ENCODE results near the gene ACBD4.

Gene ACBD4

DNA sequence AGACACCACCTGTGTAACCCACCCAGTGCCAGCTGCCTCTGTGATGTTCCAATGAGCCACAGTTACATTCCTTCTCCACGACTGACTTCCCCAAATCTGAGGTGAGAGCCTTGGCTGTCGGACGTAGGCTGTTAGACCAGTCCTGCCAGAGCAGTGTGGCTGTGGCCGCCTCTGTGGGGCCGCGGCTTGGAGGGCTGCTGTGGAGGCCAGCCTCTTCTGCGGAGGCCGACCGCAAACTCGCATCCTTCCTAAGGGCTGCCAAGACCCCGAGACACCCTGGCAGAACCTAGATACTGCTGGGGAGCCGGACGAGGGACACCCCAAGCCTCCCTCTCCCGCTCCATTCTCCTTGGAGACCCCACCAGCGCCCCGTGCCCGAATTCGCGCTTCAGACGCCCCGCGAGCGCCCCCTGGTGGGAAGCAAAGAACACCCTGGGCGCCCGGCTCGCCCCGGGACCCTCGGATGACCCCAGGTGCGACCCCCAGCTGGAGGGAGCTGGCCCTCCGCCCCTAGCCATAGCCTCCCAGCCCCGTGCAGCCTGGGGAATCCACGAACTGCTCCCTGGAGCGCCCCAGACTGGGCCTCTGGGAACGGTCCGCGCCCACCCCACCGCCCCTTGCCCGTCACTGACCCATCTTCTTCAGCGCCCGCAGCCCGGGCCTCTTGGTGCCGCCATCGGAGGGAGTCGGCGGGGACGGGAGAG lies 3.7 kb upstream of the ACBD4 start:
- Histone ChIP-seq H3K36me3 (ENCODE audit: insufficient read depth, low read length) (no peaks in the 10 kb centered on the region), H3K9ac (ENCODE audit: low read length) (peak overlapping the region; percentile 62), H3K27me3 (ENCODE audit: control insufficient read depth in 1 of 2, insufficient read depth in 2 of 2, low read length in 2 of 2) (no peaks in the 10 kb centered on the region), H3K27ac (ENCODE audit: low read depth, low read length) (peak overlapping the region; percentile 81), H3K9me3 (ENCODE audit: low read length) (no peaks in the 10 kb centered on the region), H3K4me3 (ENCODE audit: low read depth in 1 of 2, low read length in 2 of 2) (peak overlapping the region; percentile 64 to 95), H3K4me1 (ENCODE audit: insufficient read depth, low read length) (peaks cover 56% of the 10 kb centered on the region)

DNA sequence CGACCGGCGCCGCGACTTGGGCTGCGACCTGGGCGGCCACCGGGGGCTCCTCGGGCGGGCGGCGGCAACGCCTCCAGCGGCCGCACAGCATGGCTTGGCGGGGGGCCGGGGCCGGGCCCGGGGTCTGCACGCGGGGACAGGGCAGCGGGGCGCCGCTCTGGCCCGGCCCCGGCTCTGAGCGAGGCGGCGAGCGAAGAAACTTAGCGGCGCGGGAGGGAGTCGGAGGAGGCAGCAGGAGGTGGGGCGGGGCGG lies 3.2 kb upstream of the ACBD4 start, which contains the start of gene PLCD3:
PLCD3 (minus strand) TSS at position 196 of the 252 bp plus-strand sequence; CDS start at position 91, 105 bp downstream.
- H3K27ac ChIP-seq (ENCODE audit: low read depth, low read length), result peak within 1 kb of the TSS; percentile 99
- no peaks in the 10 kb centered on the region for H3K9me3 ChIP-seq (ENCODE audit: low read length)
- H3K36me3 ChIP-seq (ENCODE audit: insufficient read depth, low read length), result peaks cover under 1% of the 10 kb centered on the region
- peak within 1 kb of the TSS; percentile 93 for H3K9ac ChIP-seq (ENCODE audit: low read length)
- peaks cover 56% of the 10 kb centered on the region for H3K4me1 ChIP-seq (ENCODE audit: insufficient read depth, low read length)
- no peaks in the 10 kb centered on the region for H3K27me3 ChIP-seq (ENCODE audit: control insufficient read depth in 1 of 2, insufficient read depth in 2 of 2, low read length in 2 of 2)
- peak within 1 kb of the TSS; percentile 88 to 95 for H3K4me3 ChIP-seq (ENCODE audit: low read depth in 1 of 2, low read length in 2 of 2)

DNA sequence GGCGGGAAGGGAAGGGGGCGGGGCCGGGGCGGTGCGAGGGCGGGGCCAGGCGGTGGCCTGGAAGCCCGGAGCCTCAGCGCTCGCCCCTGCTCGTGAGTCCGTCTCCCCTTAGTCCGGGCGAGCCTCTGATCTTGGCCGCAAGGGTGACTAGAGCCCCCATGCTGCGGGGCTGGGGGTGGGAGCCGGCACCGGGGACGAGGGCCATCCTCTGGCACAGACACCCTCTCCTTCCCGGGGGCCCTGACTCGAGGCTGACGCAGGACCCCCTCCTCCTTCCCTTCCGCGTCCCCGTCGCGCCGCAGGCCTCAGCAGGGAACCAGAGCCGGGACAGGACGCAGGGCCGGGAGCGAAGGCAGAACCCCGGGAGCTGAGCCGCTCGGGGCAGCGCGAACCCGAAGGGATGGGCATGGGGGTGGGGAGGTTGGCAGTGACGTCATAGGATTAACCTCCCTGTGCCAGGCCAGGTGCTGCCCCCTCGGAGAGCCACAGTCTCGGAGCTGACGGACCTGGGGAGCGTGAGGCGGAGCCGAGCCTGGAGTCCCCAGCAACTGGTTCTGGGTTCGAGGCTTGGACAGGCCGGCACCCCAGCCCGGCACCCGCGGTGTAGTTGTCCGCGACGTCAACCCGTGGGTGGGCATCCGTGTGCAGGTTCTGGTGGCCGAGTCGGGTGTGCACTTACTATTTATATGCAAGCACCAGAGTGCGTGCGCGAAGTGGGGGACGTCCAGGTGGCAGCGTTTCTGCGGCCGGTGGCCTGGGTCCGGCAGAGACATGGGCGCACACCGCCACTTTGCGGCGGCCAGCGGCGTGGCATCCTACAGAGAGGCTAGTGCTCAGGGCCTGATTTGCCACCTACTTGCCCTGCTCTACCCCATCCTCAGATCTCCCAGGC lies 2.7 kb upstream of the ACBD4 start:
- H3K4me1 ChIP-seq (ENCODE audit: insufficient read depth, low read length), result peaks cover 53% of the 10 kb centered on the region
- peaks cover 6% of the 10 kb centered on the region for H3K36me3 ChIP-seq (ENCODE audit: insufficient read depth, low read length)
- H3K4me3 ChIP-seq (ENCODE audit: low read depth in 1 of 2, low read length in 2 of 2), result peak overlapping the region; percentile 88 to 94
- no peaks in the 10 kb centered on the region for H3K9me3 ChIP-seq (ENCODE audit: low read length)
- H3K27me3 ChIP-seq (ENCODE audit: control insufficient read depth in 1 of 2, insufficient read depth in 2 of 2, low read length in 2 of 2), result no peaks in the 10 kb centered on the region
- peak overlapping the region; percentile 99 for H3K27ac ChIP-seq (ENCODE audit: low read depth, low read length)
- H3K9ac ChIP-seq (ENCODE audit: low read length), result peak overlapping the region; percentile 93

DNA sequence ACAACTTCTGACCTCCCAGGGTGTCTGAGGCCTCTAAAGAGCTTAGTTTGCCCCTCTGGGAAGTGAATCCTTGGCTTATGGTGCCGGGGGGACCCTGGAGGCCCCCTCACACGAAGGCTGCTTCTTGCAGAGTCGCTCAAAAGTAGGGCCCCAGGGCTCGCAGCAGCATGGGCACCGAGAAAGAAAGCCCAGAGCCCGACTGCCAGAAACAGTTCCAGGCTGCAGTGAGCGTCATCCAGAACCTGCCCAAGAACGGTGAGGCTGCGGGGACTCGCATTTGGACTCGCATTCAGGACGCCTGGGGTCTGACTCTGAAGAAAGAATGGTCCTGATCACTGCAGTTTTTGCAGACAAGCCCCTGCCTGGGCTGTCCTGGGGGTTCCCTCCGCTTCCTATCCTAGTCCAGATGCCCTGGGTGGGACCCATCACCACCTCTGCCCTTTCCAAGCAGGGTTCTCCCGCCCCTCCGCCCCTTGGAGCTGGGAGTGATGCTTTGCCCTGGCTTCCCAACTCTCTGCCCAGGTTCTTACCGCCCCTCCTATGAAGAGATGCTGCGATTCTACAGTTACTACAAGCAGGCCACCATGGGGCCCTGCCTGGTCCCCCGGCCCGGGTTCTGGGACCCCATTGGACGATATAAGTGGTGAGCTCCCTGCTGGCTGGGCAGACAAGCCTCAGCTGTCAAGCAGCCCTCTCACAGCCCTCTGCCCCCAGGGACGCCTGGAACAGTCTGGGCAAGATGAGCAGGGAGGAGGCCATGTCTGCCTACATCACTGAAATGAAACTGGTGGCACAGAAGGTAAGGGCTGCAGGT lies 698 bp downstream of the ACBD4 start:
- Histone ChIP-seq H3K27me3 (ENCODE audit: control insufficient read depth in 1 of 2, insufficient read depth in 2 of 2, low read length in 2 of 2) (no peaks in the 10 kb centered on the region), H3K4me1 (ENCODE audit: insufficient read depth, low read length) (peaks cover 20% of the 10 kb centered on the region), H3K27ac (ENCODE audit: low read depth, low read length) (peak overlapping the region; percentile 92), H3K9me3 (ENCODE audit: low read length) (no peaks in the 10 kb centered on the region), H3K4me3 (ENCODE audit: low read depth in 1 of 2, low read length in 2 of 2) (peak overlapping the region; percentile 74 to 94), H3K9ac (ENCODE audit: low read length) (peak overlapping the region; percentile 74), H3K36me3 (ENCODE audit: insufficient read depth, low read length) (peaks cover 19% of the 10 kb centered on the region)

- Histone ChIP-seq H3K27ac (ENCODE audit: low read depth, low read length) (peak overlapping the region; percentile 12), H3K9ac (ENCODE audit: low read length) (no peak overlapping the region), H3K4me3 (ENCODE audit: low read depth in 1 of 2, low read length in 2 of 2) (no peak overlapping the region)
Measured at GRCh38 chr17:45136846-45137560, 1.5 kb downstream of the ACBD4 start.

GRCh38 chr17:45137561-45138305 lies 2.2 kb downstream of the ACBD4 start:
- no peak overlapping the region for H3K4me3 ChIP-seq (ENCODE audit: low read depth in 1 of 2, low read length in 2 of 2)
- H3K27ac ChIP-seq (ENCODE audit: low read depth, low read length), result no peak overlapping the region
- peaks cover 19% of the 10 kb centered on the region for H3K36me3 ChIP-seq (ENCODE audit: insufficient read depth, low read length)
- H3K27me3 ChIP-seq (ENCODE audit: control insufficient read depth in 1 of 2, insufficient read depth in 2 of 2, low read length in 2 of 2), result no peaks in the 10 kb centered on the region
- H3K4me1 ChIP-seq (ENCODE audit: insufficient read depth, low read length), result peaks cover 16% of the 10 kb centered on the region
- H3K9ac ChIP-seq (ENCODE audit: low read length), result no peak overlapping the region
- H3K9me3 ChIP-seq (ENCODE audit: low read length), result no peaks in the 10 kb centered on the region

More at GRCh38 chr17:45136846-45137560, 1.5 kb downstream of the ACBD4 start:
- H3K27me3 ChIP-seq (ENCODE audit: control insufficient read depth in 1 of 2, insufficient read depth in 2 of 2, low read length in 2 of 2), result no peaks in the 10 kb centered on the region
- H3K9me3 ChIP-seq (ENCODE audit: low read length), result no peaks in the 10 kb centered on the region
- H3K36me3 ChIP-seq (ENCODE audit: insufficient read depth, low read length), result peaks cover 19% of the 10 kb centered on the region
- H3K4me1 ChIP-seq (ENCODE audit: insufficient read depth, low read length), result peaks cover 16% of the 10 kb centered on the region

DNA sequence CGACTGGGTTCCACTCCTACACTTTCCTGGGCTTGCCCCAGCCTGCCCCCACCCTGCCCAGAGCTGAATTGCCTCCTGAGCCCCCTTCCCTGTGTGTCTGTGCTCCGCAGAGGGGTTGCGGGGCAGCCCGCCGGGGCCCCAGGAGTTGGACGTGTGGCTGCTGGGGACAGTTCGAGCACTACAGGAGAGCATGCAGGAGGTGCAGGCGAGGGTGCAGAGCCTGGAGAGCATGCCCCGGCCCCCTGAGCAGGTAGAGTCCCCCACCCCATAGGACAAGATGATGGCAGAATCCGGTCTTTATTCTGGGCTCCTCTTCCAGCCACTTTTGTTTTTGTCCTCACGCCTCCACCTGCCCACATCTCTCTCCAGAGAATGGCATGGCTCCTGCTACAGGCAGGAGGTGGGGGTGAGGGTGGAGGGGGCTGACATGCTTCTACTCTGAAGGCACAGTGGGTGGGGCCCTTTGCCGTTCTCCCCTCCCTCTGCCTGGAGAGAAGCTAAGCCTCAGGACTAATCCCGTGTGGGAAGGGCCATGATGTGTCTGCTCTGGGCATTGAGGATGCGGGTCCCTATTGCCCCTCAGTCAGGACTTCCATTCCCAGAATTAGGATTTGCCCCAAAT lies 3.5 kb downstream of the ACBD4 start:
- Histone ChIP-seq H3K4me3 (ENCODE audit: low read depth in 1 of 2, low read length in 2 of 2) (no peak overlapping the region), H3K27ac (ENCODE audit: low read depth, low read length) (no peak overlapping the region), H3K9me3 (ENCODE audit: low read length) (no peaks in the 10 kb centered on the region), H3K27me3 (ENCODE audit: control insufficient read depth in 1 of 2, insufficient read depth in 2 of 2, low read length in 2 of 2) (no peaks in the 10 kb centered on the region), H3K9ac (ENCODE audit: low read length) (no peak overlapping the region), H3K4me1 (ENCODE audit: insufficient read depth, low read length) (peaks cover 25% of the 10 kb centered on the region), H3K36me3 (ENCODE audit: insufficient read depth, low read length) (peaks cover 19% of the 10 kb centered on the region)

DNA sequence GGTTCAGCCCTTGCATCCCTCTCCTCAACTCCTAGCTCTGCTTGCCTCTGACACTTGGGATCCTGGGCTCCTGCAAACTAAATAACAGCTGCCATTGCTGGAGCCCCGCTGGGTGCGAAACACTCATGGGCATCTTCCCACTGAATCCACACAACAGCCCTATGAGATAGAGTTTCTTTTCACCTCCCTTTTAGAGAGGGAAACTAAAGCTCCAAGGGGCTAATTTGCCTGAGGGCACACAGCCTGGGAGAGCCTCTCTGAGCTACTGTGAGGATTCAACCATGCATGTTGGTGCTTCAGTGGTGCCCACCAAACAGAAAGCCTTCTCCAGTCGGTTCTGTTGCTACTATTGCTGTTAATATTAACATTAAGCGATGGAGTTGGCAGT lies 4.0 kb downstream of the ACBD4 start:
- Histone ChIP-seq H3K27ac (ENCODE audit: low read depth, low read length) (no peak overlapping the region), H3K9ac (ENCODE audit: low read length) (no peak overlapping the region), H3K36me3 (ENCODE audit: insufficient read depth, low read length) (peaks cover 19% of the 10 kb centered on the region), H3K27me3 (ENCODE audit: control insufficient read depth in 1 of 2, insufficient read depth in 2 of 2, low read length in 2 of 2) (no peaks in the 10 kb centered on the region), H3K9me3 (ENCODE audit: low read length) (no peaks in the 10 kb centered on the region), H3K4me3 (ENCODE audit: low read depth in 1 of 2, low read length in 2 of 2) (no peak overlapping the region), H3K4me1 (ENCODE audit: insufficient read depth, low read length) (peaks cover 25% of the 10 kb centered on the region)

- Histone ChIP-seq H3K4me3 (ENCODE audit: low read depth in 1 of 2, low read length in 2 of 2) (peak overlapping the region in 1 of 2 donors; percentile 61), H3K9me3 (ENCODE audit: low read length) (no peaks in the 10 kb centered on the region), H3K4me1 (ENCODE audit: insufficient read depth, low read length) (peaks cover 23% of the 10 kb centered on the region), H3K27ac (ENCODE audit: low read depth, low read length) (peak overlapping the region; percentile 96), H3K9ac (ENCODE audit: low read length) (peak overlapping the region; percentile 71), H3K36me3 (ENCODE audit: insufficient read depth, low read length) (peaks cover 10% of the 10 kb centered on the region), H3K27me3 (ENCODE audit: control insufficient read depth in 1 of 2, insufficient read depth in 2 of 2, low read length in 2 of 2) (no peaks in the 10 kb centered on the region)
Measured at GRCh38 chr17:45143094-45143670, 7.7 kb downstream of the ACBD4 start.

- H3K27ac ChIP-seq (ENCODE audit: low read depth, low read length), result peak overlapping the region; percentile 96
- peak overlapping the region; percentile 71 for H3K9ac ChIP-seq (ENCODE audit: low read length)
Measured at GRCh38 chr17:45143767-45144198, 8.3 kb downstream of the ACBD4 start.

More at GRCh38 chr17:45143767-45144198, 8.3 kb downstream of the ACBD4 start:
- no peaks in the 10 kb centered on the region for H3K27me3 ChIP-seq (ENCODE audit: control insufficient read depth in 1 of 2, insufficient read depth in 2 of 2, low read length in 2 of 2)
- H3K4me1 ChIP-seq (ENCODE audit: insufficient read depth, low read length), result peaks cover 23% of the 10 kb centered on the region
- peak overlapping the region; percentile 59 to 61 for H3K4me3 ChIP-seq (ENCODE audit: low read depth in 1 of 2, low read length in 2 of 2)
- no peaks in the 10 kb centered on the region for H3K9me3 ChIP-seq (ENCODE audit: low read length)
- H3K36me3 ChIP-seq (ENCODE audit: insufficient read depth, low read length), result peaks cover 6% of the 10 kb centered on the region
